ACC112 (cell line): ENCODE data around the gene NR6A1.

Source experiments
- H2AFZ ChIP-seq: fragments of 200-600 bp; sonication (generic); one replicate; pipeline ENCODE4 v1.6.0; 2017; ENCODE audit warnings: antibody characterized with exemption, low read length; ENCODE audit not compliant: unreplicated experiment
- H3K27ac ChIP-seq: fragments of 200-600 bp; sonication (generic); 2 replicates; pipeline ENCODE4 v1.5.1; 2014; ENCODE audit warnings: low read depth, mild to moderate bottlenecking, antibody characterized with exemption, low read length, moderate library complexity
- H3K27me3 ChIP-seq: fragments of 200-600 bp; sonication (generic); 2 replicates; pipeline ENCODE4 v1.6.1; 2014; ENCODE audit warnings: mild to moderate bottlenecking, antibody characterized with exemption, low read length, moderate library complexity, mixed read lengths; ENCODE audit not compliant: insufficient read depth
- H3K36me3 ChIP-seq: fragments of 200-600 bp; sonication (generic); 2 replicates; pipeline ENCODE4 v1.6.1; 2016; ENCODE audit warnings: mild to moderate bottlenecking, antibody characterized with exemption, low read length, moderate library complexity, mixed read lengths; ENCODE audit not compliant: insufficient read depth
- H3K4me1 ChIP-seq: fragments of 200-600 bp; sonication (generic); one replicate; pipeline ENCODE4 v1.6.1; 2016; ENCODE audit warnings: low read length, mixed read lengths; ENCODE audit not compliant: insufficient read depth, unreplicated experiment, control insufficient read depth
- H3K4me3 ChIP-seq: fragments of 200-600 bp; sonication (generic); 2 replicates; pipeline ENCODE4 v1.5.1; 2014; ENCODE audit warnings: mild to moderate bottlenecking, low read depth, low read length
- H3K79me2 ChIP-seq: fragments of 200-600 bp; sonication (generic); one replicate; pipeline ENCODE4 v1.6.0; 2016; ENCODE audit warnings: low read length; ENCODE audit not compliant: control insufficient read depth, unreplicated experiment, insufficient read depth

NR6A1 gene

DNA sequence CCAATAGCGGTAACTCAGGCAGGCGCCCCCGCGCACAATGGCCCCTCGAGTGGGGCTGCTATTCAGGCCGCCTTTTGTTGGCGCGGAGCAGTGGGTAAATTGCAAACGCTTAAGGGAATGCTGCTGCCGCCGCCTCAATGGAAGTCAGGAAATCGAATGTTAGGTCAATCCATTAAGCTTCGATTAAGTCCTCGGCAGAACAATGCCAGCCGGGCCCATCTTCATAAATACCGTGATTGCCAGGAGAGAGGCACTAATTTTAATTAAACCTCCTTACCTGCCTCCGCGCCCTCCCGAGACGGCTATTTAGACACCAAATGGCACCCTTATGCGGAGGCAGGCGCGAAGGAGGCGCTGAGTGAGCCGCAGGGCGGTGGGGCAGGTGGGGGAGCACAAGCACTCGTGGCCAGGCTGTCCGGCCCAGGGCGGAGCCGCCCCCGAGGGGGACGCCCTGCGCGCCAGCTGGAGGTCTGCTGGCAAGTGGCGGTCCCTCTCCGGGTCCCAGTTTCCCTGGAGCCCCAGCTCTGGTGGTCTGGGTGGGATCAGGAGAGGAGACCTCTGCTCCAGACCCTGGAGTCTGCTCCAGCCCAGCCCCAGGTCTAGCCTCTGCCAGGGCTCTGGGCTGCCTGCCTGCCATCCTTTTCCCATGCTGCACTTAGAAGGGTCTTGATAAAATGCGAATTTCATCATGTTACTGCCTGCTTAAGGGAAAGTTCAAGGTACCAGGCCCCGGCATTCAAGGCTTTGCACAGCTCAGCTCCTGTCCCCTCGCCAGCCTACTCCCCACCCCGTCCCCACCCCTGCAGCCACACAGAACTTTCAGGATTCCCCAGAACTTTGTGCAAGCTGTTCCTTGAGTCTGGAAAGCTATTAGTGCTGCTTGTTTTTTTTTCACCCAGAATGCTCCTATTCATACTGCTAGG lies 283.6 kb downstream of the NR6A1 start:
- peaks cover 45% of the 10 kb centered on the region for H3K27me3 ChIP-seq
- H3K36me3 ChIP-seq, result no peaks in the 10 kb centered on the region
- no peaks in the 10 kb centered on the region for H3K79me2 ChIP-seq
- H2AFZ ChIP-seq, result no peak overlapping the region
- no peak overlapping the region for H3K27ac ChIP-seq
- H3K4me3 ChIP-seq, result no peak overlapping the region; the same call in 1 of the 2 replicates
- H3K4me1 ChIP-seq, result no peaks in the 10 kb centered on the region

DNA sequence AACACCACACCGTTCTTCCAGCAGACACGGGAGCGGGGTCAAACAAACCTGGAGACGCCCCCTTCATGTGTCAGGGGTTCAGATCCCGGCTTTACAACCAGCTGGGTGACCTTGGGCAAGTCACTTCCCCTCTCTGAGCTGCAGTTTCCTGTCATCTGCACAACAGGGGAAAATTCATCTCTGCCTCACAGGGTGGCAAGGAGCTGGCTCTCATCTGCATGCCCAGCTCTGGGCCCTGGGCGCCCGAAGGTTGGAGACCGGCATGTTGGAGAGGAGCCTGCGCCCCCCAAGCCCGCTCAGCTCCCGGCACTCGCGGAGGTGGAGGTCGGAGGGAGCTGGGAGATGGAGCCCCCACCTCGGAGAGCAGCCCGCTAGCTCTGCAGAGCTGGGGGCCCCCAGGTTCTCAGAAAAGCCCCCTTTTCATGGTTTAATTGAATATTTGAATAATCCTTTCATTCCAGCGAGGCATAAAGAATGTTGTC lies 284.3 kb downstream of the NR6A1 start:
- Histone ChIP-seq H2AFZ (no peak overlapping the region), H3K27ac (no peak overlapping the region), H3K27me3 (peaks cover 49% of the 10 kb centered on the region), H3K4me1 (no peaks in the 10 kb centered on the region), H3K36me3 (no peaks in the 10 kb centered on the region), H3K79me2 (no peaks in the 10 kb centered on the region), H3K4me3 (no peak overlapping the region; the same call in 1 of the 2 replicates)

- Histone ChIP-seq H2AFZ (no peak overlapping the region), H3K4me3 (no peak overlapping the region), H3K79me2 (no peaks in the 10 kb centered on the region), H3K27ac (no peak overlapping the region), H3K27me3 (peaks cover 52% of the 10 kb centered on the region), H3K36me3 (no peaks in the 10 kb centered on the region), H3K4me1 (no peaks in the 10 kb centered on the region)
Measured at GRCh38 chr9:124485936-124486335, 285.2 kb downstream of the NR6A1 start.

DNA sequence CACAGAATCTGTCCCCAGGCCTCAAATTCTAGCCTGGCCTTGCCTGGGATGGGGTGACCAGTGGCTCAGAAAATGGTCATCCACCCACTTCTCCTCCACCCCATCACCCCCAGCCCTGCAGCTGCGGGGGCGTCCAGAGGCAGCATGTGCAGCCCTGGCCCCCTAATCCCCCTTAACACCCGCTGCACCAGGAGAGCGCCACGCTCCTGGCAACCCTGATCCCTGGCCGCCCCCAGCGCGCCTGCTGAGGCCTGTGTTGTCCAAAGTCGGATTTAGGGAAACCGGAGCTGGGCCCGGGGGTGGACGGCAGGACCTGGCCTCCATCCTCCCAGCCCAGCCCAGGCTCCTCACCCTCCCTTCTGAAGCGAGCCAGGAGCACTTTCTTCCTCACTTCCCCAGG lies 285.9 kb downstream of the NR6A1 start:
- Histone ChIP-seq H3K27ac (no peak overlapping the region), H3K4me1 (no peaks in the 10 kb centered on the region), H3K79me2 (no peaks in the 10 kb centered on the region), H3K4me3 (no peak overlapping the region), H3K27me3 (peaks cover 51% of the 10 kb centered on the region), H2AFZ (no peak overlapping the region), H3K36me3 (no peaks in the 10 kb centered on the region)

- no peak overlapping the region for H2AFZ ChIP-seq
- peaks cover 64% of the 10 kb centered on the region for H3K27me3 ChIP-seq
- H3K4me3 ChIP-seq, result no peak overlapping the region
- no peaks in the 10 kb centered on the region for H3K36me3 ChIP-seq
- no peak overlapping the region for H3K27ac ChIP-seq
- no peaks in the 10 kb centered on the region for H3K79me2 ChIP-seq
- H3K4me1 ChIP-seq, result no peaks in the 10 kb centered on the region
Measured at GRCh38 chr9:124483481-124483880, 287.6 kb downstream of the NR6A1 start.

DNA sequence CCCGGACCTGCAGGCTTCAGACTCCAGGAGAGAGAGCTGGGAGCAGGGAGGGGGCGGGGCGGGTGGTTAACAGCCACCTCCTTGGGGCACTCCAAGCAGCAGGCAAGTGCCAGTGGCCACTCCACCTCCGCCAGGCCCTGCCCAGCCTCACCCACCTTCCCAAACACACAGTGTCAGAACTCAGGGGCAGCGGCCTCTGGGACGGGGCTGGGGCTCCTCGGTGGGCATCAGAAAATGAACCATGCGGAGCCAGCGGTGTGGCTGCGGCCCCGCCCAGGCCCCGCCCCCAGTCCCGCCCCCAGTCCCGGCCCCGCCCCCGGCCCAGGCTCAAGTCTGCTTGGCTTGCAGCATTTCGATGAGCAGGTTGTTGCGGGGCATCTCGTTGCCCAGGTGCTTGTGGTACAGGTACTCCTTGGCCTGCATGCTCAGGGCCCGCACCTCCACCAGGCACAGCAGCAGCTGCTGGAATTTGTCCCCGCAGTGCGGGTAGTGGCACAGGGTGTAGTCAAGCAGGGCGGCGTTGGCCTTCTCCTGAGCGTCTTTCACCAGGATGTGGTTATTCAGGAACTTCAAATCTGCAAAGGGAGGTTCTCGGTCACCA lies 288.6 kb downstream of the NR6A1 start:
- Histone ChIP-seq H3K27me3 (peaks cover 64% of the 10 kb centered on the region), H2AFZ (no peak overlapping the region), H3K36me3 (no peaks in the 10 kb centered on the region), H3K27ac (no peak overlapping the region), H3K4me3 (no peak overlapping the region), H3K4me1 (no peaks in the 10 kb centered on the region), H3K79me2 (no peaks in the 10 kb centered on the region)

DNA sequence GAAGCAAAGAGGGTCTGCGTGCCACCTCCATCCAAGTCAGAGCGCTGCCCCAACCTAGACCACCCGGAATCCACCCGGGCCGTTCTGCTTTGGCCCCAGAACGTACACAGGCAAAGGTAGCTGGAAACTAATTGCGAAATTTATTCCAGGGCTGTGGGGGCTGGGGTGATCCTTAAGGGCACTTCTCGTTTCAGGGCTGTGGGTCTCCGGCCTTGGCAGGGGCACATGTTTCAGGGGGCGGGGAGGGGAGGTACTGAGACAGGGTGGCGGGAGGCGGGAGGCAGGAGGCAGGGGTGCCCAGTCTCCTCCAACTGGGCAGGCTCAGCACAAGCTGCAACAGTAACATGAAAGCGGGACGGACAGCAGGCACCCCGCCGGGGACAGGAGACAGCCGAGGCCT lies 290.0 kb downstream of the NR6A1 start:
- no peak overlapping the region for H3K4me3 ChIP-seq
- no peaks in the 10 kb centered on the region for H3K4me1 ChIP-seq
- no peak overlapping the region for H3K27ac ChIP-seq
- no peaks in the 10 kb centered on the region for H3K36me3 ChIP-seq
- H2AFZ ChIP-seq, result no peak overlapping the region
- peaks cover 64% of the 10 kb centered on the region for H3K27me3 ChIP-seq
- no peaks in the 10 kb centered on the region for H3K79me2 ChIP-seq

DNA sequence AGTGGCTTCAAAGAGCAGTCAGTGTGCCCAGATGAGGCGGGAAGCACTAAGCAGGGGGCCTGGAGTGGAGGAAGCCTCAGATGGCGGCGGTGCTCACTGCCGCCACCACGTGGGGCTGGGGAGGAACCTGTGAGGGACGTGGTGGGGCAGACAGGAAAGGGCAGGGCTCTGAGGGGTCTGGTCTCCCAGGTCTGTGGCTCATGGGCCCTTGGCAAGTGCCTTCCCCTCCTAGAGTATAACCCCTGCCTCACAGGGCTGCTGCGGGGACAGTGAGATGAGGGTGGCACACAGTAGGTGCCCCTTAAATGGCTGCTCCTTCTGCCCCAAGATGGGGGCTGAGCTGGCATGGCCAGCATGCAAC lies 290.5 kb downstream of the NR6A1 start:
- Histone ChIP-seq H2AFZ (peak overlapping the region; percentile 62), H3K4me1 (no peaks in the 10 kb centered on the region), H3K27ac (no peak overlapping the region), H3K79me2 (no peaks in the 10 kb centered on the region), H3K36me3 (no peaks in the 10 kb centered on the region), H3K4me3 (no peak overlapping the region), H3K27me3 (peaks cover 64% of the 10 kb centered on the region)

GRCh38 chr9:124479947-124480620 lies 291.0 kb downstream of the NR6A1 start:
- H3K36me3 ChIP-seq, result no peaks in the 10 kb centered on the region
- peaks cover 59% of the 10 kb centered on the region for H3K27me3 ChIP-seq
- H3K4me1 ChIP-seq, result no peaks in the 10 kb centered on the region
- H3K4me3 ChIP-seq, result no peak overlapping the region
- peak overlapping the region; percentile 62 for H2AFZ ChIP-seq
- no peak overlapping the region for H3K27ac ChIP-seq
- no peaks in the 10 kb centered on the region for H3K79me2 ChIP-seq

GRCh38 chr9:124479371-124479770 lies 291.7 kb downstream of the NR6A1 start:
- Histone ChIP-seq H3K36me3 (no peaks in the 10 kb centered on the region), H2AFZ (no peak overlapping the region), H3K4me3 (no peak overlapping the region), H3K79me2 (no peaks in the 10 kb centered on the region), H3K27me3 (peaks cover 57% of the 10 kb centered on the region), H3K4me1 (no peaks in the 10 kb centered on the region), H3K27ac (no peak overlapping the region)
